Parathyroid adenoma (tissue), 2 donors: ENCODE data around the gene CALY.

Experiments
- H2AFZ ChIP-seq: fragments of 300-600 bp; sonication (generic); one replicate; pipeline ENCODE4 v1.7.0; 2017; ENCODE audit warnings: antibody characterized with exemption, mild to moderate bottlenecking
- H3K27ac ChIP-seq: fragments of 300-600 bp; sonication (generic); one replicate; pipeline ENCODE4 v1.7.0; 2017
- H3K27me3 ChIP-seq: fragments of 300-600 bp; sonication (generic); one replicate; pipeline ENCODE4 v1.7.0; 2017; ENCODE audit warnings: low read length; ENCODE audit not compliant: control insufficient read depth, insufficient read depth
- H3K36me3 ChIP-seq: fragments of 300-600 bp; sonication (generic); one replicate; pipeline ENCODE4 v1.7.0; 2017; ENCODE audit warnings: low read length; ENCODE audit not compliant: control insufficient read depth, insufficient read depth
- H3K4me1 ChIP-seq: fragments of 300-600 bp; sonication (generic); one replicate; pipeline ENCODE4 v1.7.0; 2017; ENCODE audit warnings: control low read depth
- H3K4me2 ChIP-seq: fragments of 300-600 bp; sonication (generic); one replicate; pipeline ENCODE4 v1.7.0; 2017; ENCODE audit warnings: low read length
- H3K4me3 ChIP-seq: fragments of 300-600 bp; sonication (generic); one replicate; pipeline ENCODE4 v1.7.0; 2017; ENCODE audit warnings: low read depth, low read length
- H3K79me2 ChIP-seq: fragments of 300-600 bp; sonication (generic); one replicate; pipeline ENCODE4 v1.7.0; 2017; ENCODE audit warnings: control low read depth
- H3K9ac ChIP-seq: fragments of 300-600 bp; sonication (generic); one replicate; pipeline ENCODE4 v1.7.0; 2017; ENCODE audit warnings: mild to moderate bottlenecking
- H3K9me3 ChIP-seq: fragments of 300-600 bp; sonication (generic); one replicate; pipeline ENCODE4 v1.7.0; 2017; ENCODE audit warnings: low read length; ENCODE audit not compliant: control insufficient read depth
- TF ChIP-seq, protein P1 (sequence below): fragments of 300-600 bp; sonication (generic); IDR thresholded peaks from one replicate; pipeline ENCODE4 v1.7.0; 2017; ENCODE audit warnings: antibody characterized with exemption, mild to moderate bottlenecking
- donor health status: primary hyperparathyroidism.

Gene CALY, protein sequence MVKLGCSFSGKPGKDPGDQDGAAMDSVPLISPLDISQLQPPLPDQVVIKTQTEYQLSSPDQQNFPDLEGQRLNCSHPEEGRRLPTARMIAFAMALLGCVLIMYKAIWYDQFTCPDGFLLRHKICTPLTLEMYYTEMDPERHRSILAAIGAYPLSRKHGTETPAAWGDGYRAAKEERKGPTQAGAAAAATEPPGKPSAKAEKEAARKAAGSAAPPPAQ

DNA sequence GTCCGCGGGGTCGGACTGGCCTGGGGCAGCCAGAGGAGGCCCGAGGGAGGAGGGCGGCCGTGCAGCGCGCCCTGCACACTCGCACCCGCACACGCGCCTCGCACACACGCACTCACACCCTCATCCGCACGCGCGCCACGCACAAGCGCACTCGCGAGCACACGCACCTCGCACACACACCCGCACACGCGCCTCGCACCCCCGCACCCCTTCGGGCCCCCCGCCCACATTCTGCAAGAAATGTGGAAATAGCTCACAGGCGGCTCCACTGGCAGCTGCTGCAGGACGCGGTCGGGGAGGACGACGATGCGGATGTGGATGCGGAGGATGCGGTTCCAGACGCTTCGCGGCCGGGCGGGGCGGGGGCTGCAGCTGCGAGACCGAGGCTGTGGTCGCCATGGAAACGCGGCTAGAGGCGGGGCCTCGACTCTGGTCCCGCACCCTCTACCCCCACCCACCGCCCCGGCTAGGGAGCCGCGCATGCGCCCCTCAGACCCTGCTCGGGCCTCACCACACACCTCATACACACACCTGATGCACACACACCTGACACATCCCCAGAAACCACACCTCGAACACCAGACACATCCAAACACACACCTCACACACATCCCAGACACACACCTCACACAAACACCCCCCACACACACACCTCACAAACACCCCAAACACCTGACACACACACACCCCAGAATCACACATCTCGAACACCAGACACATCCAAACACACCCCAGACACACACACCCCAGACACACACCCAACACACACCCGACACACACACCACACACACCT is at the start of gene CALY:
Gene CALY (minus strand): TSS at position 320 of the 793 bp plus-strand sequence. CDS start 7,907 bp downstream, outside the sequence.
- no peak within 1 kb of the TSS for H3K27ac ChIP-seq
- TF ChIP-seq, protein P1, sequence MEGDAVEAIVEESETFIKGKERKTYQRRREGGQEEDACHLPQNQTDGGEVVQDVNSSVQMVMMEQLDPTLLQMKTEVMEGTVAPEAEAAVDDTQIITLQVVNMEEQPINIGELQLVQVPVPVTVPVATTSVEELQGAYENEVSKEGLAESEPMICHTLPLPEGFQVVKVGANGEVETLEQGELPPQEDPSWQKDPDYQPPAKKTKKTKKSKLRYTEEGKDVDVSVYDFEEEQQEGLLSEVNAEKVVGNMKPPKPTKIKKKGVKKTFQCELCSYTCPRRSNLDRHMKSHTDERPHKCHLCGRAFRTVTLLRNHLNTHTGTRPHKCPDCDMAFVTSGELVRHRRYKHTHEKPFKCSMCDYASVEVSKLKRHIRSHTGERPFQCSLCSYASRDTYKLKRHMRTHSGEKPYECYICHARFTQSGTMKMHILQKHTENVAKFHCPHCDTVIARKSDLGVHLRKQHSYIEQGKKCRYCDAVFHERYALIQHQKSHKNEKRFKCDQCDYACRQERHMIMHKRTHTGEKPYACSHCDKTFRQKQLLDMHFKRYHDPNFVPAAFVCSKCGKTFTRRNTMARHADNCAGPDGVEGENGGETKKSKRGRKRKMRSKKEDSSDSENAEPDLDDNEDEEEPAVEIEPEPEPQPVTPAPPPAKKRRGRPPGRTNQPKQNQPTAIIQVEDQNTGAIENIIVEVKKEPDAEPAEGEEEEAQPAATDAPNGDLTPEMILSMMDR, result no peak
- peak within 1 kb of the TSS; percentile 70 for H2AFZ ChIP-seq
- no peaks in the 10 kb centered on the region for H3K4me1 ChIP-seq
- peak within 1 kb of the TSS; percentile 70 for H3K4me2 ChIP-seq
- no peak within 1 kb of the TSS for H3K9ac ChIP-seq
- H3K79me2 ChIP-seq, result no peaks in the 10 kb centered on the region
- H3K9me3 ChIP-seq, result no peaks in the 10 kb centered on the region
- no peaks in the 10 kb centered on the region for H3K27me3 ChIP-seq
- peak within 1 kb of the TSS; percentile 53 for H3K4me3 ChIP-seq
- H3K36me3 ChIP-seq, result no peaks in the 10 kb centered on the region

DNA sequence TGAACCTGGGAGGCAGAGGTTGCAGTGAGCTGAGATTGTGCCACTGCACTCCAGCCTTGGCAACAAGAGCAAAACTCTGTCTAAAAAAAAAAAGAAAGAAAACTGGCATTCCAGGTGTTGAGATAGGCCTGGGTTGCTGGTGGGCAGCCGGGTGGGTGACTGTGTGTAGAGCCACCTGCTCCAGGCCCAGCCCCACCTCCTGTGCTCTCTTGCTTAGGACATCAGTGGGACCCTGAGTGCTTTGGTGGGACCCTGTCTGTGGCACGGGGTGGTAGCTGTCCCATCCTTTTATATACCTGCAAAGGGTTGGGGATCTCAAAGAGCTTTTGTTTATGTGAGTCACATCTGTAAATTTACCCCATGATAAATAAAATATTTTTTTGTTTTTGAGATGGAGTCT is 48.5 kb upstream of the CALY start:
- no peaks in the 10 kb centered on the region for H3K4me1 ChIP-seq
- H3K27me3 ChIP-seq, result no peaks in the 10 kb centered on the region
- no peak overlapping the region for H3K4me2 ChIP-seq
- no peak overlapping the region for H3K4me3 ChIP-seq
- no peak overlapping the region for H3K9ac ChIP-seq
- H3K9me3 ChIP-seq, result no peaks in the 10 kb centered on the region
- no peak overlapping the region for H2AFZ ChIP-seq
- no peaks in the 10 kb centered on the region for H3K36me3 ChIP-seq
- H3K79me2 ChIP-seq, result no peaks in the 10 kb centered on the region
- TF ChIP-seq, protein P1, result no peak
- H3K27ac ChIP-seq, result no peak overlapping the region

DNA sequence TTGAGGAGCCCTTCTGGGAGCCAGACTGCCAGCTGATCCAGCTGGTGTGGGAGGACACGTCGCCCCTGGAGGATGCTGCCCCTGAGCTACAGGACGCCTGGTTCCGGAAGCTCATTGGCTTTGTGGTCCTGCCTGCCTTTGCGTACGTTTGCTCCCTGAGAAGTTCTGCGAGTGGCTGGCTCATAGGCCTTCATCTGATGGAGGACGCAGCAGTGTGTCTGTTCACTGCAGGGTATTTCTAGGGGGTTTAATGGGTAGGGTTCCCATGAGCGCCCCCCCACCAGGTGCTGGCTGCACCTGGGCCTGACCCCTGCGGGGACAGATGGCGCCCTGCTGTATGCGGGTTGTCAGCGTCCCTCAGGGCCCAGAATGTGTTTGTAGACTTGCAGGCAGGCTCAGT is 47.4 kb upstream of the CALY start:
- Histone ChIP-seq H2AFZ (no peak overlapping the region), H3K4me2 (no peak overlapping the region), H3K27me3 (no peaks in the 10 kb centered on the region), H3K9ac (no peak overlapping the region), H3K4me1 (no peaks in the 10 kb centered on the region), H3K9me3 (no peaks in the 10 kb centered on the region), H3K4me3 (no peak overlapping the region), H3K36me3 (no peaks in the 10 kb centered on the region), H3K27ac (no peak overlapping the region), H3K79me2 (no peaks in the 10 kb centered on the region)
- TF ChIP-seq, protein P1, result no peak

DNA sequence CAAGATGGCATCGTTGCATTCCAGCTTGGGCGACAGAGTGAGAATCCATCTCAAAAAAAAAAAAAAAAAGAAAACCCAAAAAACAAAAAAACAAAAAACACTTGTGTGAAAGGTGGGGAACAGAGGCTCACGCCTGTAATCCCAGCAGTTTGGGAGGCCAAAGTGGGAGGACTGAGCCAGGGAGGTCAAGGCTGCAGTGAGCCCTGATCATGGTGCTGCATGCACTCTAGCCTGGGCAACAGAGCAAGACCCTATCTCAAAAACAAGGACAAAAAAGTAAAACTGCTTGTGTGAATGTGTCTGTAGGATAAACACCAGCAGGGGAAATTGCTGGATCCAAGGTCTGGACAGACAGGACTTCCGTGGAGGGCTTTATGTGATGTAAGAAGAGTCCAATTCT is 46.9 kb upstream of the CALY start:
- Histone ChIP-seq H3K4me3 (no peak overlapping the region), H3K9ac (no peak overlapping the region), H3K4me1 (no peaks in the 10 kb centered on the region), H3K36me3 (no peaks in the 10 kb centered on the region), H3K9me3 (no peaks in the 10 kb centered on the region), H3K79me2 (no peaks in the 10 kb centered on the region), H2AFZ (no peak overlapping the region), H3K4me2 (no peak overlapping the region), H3K27me3 (no peaks in the 10 kb centered on the region), H3K27ac (no peak overlapping the region)
- TF ChIP-seq, protein P1, result no peak
